Measurements from ENCODE around the gene GADD45G.

The GADD45G gene

GRCh38 chr9:89642789-89643188 lies 38.0 kb downstream of the GADD45G start:
- in situ Hi-C loops (cut with HindIII; ENCODE audit: low sequenced_read_pairs): no loop called here

GRCh38 chr9:89646189-89646939 lies 41.6 kb downstream of the GADD45G start:
- in situ Hi-C loops (cut with HindIII; ENCODE audit: low sequenced_read_pairs): no loop called here

DNA sequence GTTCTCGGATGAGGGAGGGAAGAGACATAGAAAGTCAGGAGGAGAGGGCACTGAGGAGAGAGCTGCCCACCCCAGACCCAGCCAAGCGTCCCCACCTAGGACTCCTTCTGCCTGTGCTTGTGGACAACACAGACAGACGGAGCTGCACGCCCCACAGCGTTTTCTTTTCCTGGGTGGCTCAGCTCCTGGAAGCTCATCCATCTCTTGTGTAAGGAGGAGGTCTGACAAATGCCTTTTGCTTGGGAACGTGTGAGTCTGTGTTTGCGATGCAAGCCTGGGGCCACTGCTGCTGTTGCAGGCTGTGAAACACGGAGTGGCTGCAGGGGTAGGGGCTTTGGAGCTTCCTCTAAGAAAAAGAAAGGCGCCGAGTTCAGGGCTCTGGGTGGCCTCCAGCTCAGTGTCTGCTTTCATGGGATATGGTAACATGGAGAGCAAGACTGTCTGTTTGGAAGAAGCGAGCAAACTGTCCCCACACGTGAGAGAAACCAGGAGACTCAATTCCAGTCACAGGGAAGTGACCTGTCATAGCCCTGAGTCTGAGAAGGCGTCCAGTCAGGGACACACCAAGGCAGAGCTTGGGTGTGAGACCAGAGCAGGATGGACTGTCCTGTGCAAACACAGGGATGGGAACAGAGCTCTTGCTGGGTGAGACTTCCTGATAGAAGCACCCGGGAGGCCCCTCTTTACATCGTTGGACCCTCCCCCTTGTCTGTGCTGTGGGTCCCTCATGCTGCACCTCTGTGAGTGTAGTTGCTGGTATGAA lies 42.7 kb downstream of the GADD45G start:
- in situ Hi-C loops (cut with HindIII; ENCODE audit: low sequenced_read_pairs): no loop called here

- in situ Hi-C loops (cut with HindIII; ENCODE audit: low sequenced_read_pairs): no loop called here
Measured at GRCh38 chr9:89648247-89649000, 43.6 kb downstream of the GADD45G start.

DNA sequence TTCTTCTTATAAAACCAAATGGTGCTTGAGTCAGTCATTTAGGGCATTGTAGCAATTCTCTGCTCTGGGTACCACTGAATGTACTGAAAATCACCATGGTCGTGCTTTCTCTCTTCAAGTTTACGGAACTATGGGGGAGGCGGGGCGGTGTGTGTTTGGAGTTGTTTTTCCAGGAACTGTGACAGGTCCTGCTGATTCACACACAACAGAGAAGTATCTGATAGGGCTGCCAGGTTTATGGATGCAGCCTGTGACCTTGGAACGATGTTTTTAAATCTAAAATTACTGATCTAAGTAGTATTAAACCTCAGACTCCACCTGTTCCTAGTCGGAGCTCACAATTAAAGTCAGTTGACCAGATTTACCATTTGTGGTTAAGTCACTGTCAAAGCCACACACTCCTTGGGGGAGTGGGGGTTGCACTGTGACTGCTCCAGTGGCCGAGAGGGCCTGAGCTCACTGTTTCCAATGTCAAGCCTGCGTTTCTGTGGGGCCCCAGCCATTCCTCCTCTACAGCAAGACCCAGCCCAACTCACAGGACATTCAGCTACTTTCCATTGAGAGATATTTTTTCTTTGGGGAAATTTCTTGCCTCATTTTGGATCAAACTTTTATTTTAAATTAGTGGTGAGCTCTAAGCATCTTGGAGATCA lies 44.4 kb downstream of the GADD45G start:
- in situ Hi-C loops (cut with HindIII; ENCODE audit: low sequenced_read_pairs): no loop called here

- in situ Hi-C loops (cut with HindIII; ENCODE audit: low sequenced_read_pairs): no loop called here
Measured at GRCh38 chr9:89654025-89654662, 49.3 kb downstream of the GADD45G start.

DNA sequence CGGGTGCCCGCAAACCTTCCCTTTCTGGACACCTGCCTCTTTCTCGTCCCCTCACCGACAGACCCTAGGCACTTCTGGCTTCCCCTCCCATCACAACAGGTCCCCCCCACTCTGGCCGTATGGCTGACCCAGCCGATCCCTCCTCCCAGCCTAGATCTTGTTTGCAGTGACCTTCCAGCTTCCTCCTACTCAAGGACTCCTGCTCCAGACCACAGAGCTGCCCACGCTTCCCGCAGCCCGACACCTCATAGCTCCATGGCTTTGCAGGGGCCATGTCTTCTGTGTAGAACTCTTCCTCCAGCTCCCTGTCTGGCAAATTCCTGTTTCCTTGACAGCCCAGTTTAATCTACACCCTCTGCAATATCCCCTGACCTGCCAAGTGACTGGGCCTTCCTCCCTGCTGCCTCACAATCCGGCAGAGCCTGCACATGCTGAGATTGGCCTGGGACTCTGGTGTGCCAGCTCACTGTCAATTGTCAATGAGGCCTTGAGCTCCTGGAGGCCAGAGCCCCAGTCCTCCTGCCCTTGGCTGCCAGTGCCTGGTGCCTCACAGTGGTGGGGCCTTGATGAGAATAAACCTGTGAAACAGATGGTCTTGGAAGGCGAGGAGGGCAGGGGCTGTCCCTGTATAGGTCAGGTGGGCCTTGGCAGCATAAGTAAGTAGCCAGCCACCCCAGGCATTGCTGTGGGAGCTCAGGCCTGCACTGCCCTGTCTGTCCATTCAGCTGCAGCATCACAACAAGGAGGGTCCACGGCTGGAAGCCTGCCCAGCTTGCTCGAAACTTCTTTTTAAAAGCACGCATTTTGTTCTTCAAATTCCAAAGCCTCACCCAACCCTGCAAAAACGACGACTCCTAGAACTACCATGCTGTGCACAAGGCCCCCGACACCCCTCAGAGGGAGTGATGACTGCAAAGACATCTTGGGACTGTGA lies 50.5 kb downstream of the GADD45G start:
- in situ Hi-C loops (cut with HindIII; ENCODE audit: low sequenced_read_pairs): no loop called here
